Osteoblast (primary cell): ENCODE measurements around the gene ERC1. TPM values are rescaled to one million over a fixed set of nuclear protein-coding genes. Genes with fewer than 3 reads are reported as not detected.

ENCODE experiments used
- DNase-seq: peaks from one replicate; pipeline ENCODE4 v3.0.0; 2011; ENCODE audit warnings: low spot score, mixed read lengths; ENCODE audit not compliant: insufficient read length; ENCODE audit errors: missing footprints
- H2AFZ ChIP-seq: 2 replicates; pipeline ENCODE4 v1.6.0; 2011; ENCODE audit warnings: mild to moderate bottlenecking, low read length
- H3K27ac ChIP-seq: 2 replicates; pipeline ENCODE4 v1.5.1; 2011; ENCODE audit warnings: mild to moderate bottlenecking, low read depth, low read length, moderate library complexity
- H3K27me3 ChIP-seq: 2 replicates; pipeline ENCODE4 v1.6.0; 2012; ENCODE audit warnings: mild to moderate bottlenecking, control low read depth, inconsistent platforms, low read length, moderate library complexity; ENCODE audit not compliant: insufficient read depth
- H3K36me3 ChIP-seq: 2 replicates; pipeline ENCODE4 v1.5.1; 2011; ENCODE audit warnings: mild to moderate bottlenecking, low read length, control low read depth, moderate library complexity; ENCODE audit not compliant: insufficient read depth
- H3K4me1 ChIP-seq: 2 replicates; pipeline ENCODE4 v1.5.1; 2011; ENCODE audit warnings: mild to moderate bottlenecking, low read length, control low read depth, moderate library complexity; ENCODE audit not compliant: insufficient read depth
- H3K4me2 ChIP-seq: 2 replicates; pipeline ENCODE4 v1.6.0; 2011; ENCODE audit warnings: mild to moderate bottlenecking, low read length; ENCODE audit not compliant: insufficient read depth
- H3K4me3 ChIP-seq: fragments of 200-600 bp; sonication (generic); 3 replicates; pipeline ENCODE4 v1.5.1; 2012; ENCODE audit warnings: mild to moderate bottlenecking, low read length, inconsistent platforms; ENCODE audit not compliant: insufficient read depth
- H3K79me2 ChIP-seq: 2 replicates; pipeline ENCODE4 v1.6.0; 2012; ENCODE audit warnings: mild to moderate bottlenecking, low read length, control low read depth, inconsistent platforms; ENCODE audit not compliant: insufficient read depth
- H3K9me3 ChIP-seq: 2 replicates; pipeline ENCODE4 v1.5.1; 2011; ENCODE audit warnings: low read depth, low read length, control low read depth
- H4K20me1 ChIP-seq: 2 replicates; pipeline ENCODE4 v1.6.0; 2012; ENCODE audit warnings: mild to moderate bottlenecking, low read length, control low read depth; ENCODE audit not compliant: insufficient read depth
- total RNA-seq: library from RNA; depleted of rRNA; stranded (reverse); fragments of >200 nt; gene quantifications from 2 replicates; pipeline ENCODE4 v1.2.3, GENCODE V29; 2012
- TF ChIP-seq, protein P1 (sequence below): IDR thresholded peaks from 2 replicates; pipeline ENCODE4 v1.5.1; 2011; ENCODE audit warnings: mild to moderate bottlenecking, low read depth, low read length, moderate library complexity; ENCODE audit errors: extremely low read depth

The ERC1 gene
- total RNA-seq, 1 donor, result 36.2 TPM

DNA sequence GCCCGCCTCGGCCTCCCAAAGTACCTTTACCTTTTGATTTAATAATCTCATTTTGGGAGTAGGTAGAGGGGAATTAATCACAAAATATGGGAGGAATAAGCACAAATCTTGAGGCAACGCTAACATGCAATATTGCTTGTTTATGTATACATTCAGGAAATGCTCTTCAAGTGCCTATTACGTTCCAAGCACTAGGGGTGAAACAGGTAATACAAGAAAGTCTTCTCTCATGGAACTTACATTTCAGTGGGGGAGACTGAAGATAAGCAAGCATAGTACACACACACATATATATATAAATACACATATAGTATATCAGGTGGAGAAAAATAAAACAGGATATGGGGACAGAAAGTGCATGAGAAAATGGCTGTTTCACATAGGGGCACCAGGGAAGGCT, 19.0 kb upstream of the ERC1 start:
- TF ChIP-seq, protein P1, sequence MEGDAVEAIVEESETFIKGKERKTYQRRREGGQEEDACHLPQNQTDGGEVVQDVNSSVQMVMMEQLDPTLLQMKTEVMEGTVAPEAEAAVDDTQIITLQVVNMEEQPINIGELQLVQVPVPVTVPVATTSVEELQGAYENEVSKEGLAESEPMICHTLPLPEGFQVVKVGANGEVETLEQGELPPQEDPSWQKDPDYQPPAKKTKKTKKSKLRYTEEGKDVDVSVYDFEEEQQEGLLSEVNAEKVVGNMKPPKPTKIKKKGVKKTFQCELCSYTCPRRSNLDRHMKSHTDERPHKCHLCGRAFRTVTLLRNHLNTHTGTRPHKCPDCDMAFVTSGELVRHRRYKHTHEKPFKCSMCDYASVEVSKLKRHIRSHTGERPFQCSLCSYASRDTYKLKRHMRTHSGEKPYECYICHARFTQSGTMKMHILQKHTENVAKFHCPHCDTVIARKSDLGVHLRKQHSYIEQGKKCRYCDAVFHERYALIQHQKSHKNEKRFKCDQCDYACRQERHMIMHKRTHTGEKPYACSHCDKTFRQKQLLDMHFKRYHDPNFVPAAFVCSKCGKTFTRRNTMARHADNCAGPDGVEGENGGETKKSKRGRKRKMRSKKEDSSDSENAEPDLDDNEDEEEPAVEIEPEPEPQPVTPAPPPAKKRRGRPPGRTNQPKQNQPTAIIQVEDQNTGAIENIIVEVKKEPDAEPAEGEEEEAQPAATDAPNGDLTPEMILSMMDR, result no peak
- H3K4me3 ChIP-seq, result no peak overlapping the region
- H3K4me2 ChIP-seq, result no peak overlapping the region
- H3K4me1 ChIP-seq, result no peaks in the 10 kb centered on the region
- H3K9me3 ChIP-seq, result no peaks in the 10 kb centered on the region
- H3K27me3 ChIP-seq, result no peaks in the 10 kb centered on the region
- H3K79me2 ChIP-seq, result no peaks in the 10 kb centered on the region
- H3K27ac ChIP-seq, result no peak overlapping the region
- H4K20me1 ChIP-seq, result no peaks in the 10 kb centered on the region
- H3K36me3 ChIP-seq, result no peaks in the 10 kb centered on the region
- no peak overlapping the region for H2AFZ ChIP-seq
- no peak for DNase-seq

- no peak overlapping the region for H3K27ac ChIP-seq
- H3K4me1 ChIP-seq, result no peaks in the 10 kb centered on the region
- TF ChIP-seq, protein P1, result no peak
- H3K79me2 ChIP-seq, result no peaks in the 10 kb centered on the region
- H3K36me3 ChIP-seq, result no peaks in the 10 kb centered on the region
- H3K9me3 ChIP-seq, result no peaks in the 10 kb centered on the region
- H3K27me3 ChIP-seq, result no peaks in the 10 kb centered on the region
- no peaks in the 10 kb centered on the region for H4K20me1 ChIP-seq
- H3K4me3 ChIP-seq, result no peak overlapping the region
- no peak for DNase-seq
- H3K4me2 ChIP-seq, result no peak overlapping the region
- no peak overlapping the region for H2AFZ ChIP-seq
These were observed 16.7 kb upstream of the ERC1 start for GRCh38 chr12:974271-974862.

GRCh38 chr12:976644-977043, 14.4 kb upstream of the ERC1 start:
- Histone ChIP-seq H3K9me3 (no peaks in the 10 kb centered on the region), H4K20me1 (no peaks in the 10 kb centered on the region), H3K27ac (no peak overlapping the region), H3K27me3 (no peaks in the 10 kb centered on the region), H2AFZ (no peak overlapping the region), H3K4me3 (no peak overlapping the region), H3K79me2 (no peaks in the 10 kb centered on the region), H3K4me1 (no peaks in the 10 kb centered on the region), H3K4me2 (no peak overlapping the region), H3K36me3 (no peaks in the 10 kb centered on the region)
- DNase-seq, result no peak
- TF ChIP-seq, protein P1, result no peak

DNA sequence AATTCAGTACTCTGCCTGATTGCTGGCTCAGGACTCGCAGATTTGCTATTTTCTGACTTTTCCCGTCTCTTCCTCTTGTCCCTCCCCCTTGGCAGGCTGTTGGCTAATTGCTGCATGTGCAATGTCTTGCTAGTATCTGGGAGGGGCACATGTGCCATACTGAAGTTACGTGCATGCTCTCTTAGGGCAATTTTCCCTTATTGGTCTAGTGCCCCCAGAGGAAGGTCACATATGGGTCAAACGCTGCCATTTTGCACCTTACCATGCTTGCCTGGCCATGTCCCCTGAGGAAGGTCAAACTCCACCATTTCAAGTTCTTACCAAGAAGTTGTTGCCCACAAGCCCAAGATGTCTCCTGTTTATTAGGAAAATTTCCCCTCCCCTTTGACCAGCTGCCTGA, 13.9 kb upstream of the ERC1 start:
- Histone ChIP-seq H3K9me3 (no peaks in the 10 kb centered on the region), H4K20me1 (no peaks in the 10 kb centered on the region), H2AFZ (no peak overlapping the region), H3K4me3 (no peak overlapping the region), H3K4me1 (no peaks in the 10 kb centered on the region), H3K27ac (no peak overlapping the region), H3K4me2 (no peak overlapping the region), H3K36me3 (no peaks in the 10 kb centered on the region), H3K27me3 (no peaks in the 10 kb centered on the region), H3K79me2 (no peaks in the 10 kb centered on the region)
- DNase-seq, result no peak
- TF ChIP-seq, protein P1, result no peak
